Measurements from ENCODE around the gene RLBP1.

DNA sequence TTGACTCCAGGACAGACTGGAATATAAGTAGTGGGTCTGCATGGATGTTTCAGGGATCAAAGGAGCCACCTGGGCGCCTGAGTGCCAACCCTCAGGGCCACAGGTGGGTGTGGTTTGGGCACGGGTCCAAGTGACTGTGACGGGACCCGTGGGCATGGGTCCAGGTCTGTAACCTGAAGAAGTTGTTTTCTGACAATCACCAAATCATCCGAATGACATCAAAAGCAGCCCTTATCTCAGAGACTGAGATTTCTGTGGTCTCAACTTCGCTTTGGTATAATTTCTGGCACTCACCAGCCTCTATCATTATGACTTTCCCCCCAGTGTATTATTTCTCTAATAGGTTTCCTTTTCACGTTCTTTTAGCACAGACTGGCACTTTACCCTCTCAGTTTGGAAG lies 24.4 kb downstream of the RLBP1 start:
- TF ChIP-seq ZNF266 (tag by site-specific recombination; IDR thresholded peaks at IDR 0.05; ENCODE audit: low read depth) (no peak), ZNF530 (tag by site-specific recombination; IDR thresholded peaks at IDR 0.05; ENCODE audit: low read depth) (no peak), ZNF169 (tag by site-specific recombination; IDR thresholded peaks at IDR 0.05) (no peak), CTCF (tag by site-specific recombination; IDR thresholded peaks at IDR 0.05) (no peak), ZNF416 (tag by site-specific recombination; IDR thresholded peaks at IDR 0.05) (no peak), HIC1 (tag by site-specific recombination; IDR thresholded peaks at IDR 0.05) (no peak), ZNF138 (tag by site-specific recombination; IDR thresholded peaks at IDR 0.05; ENCODE audit: borderline replicate concordance) (no peak), ZNF777 (tag by site-specific recombination; IDR thresholded peaks at IDR 0.05; ENCODE audit: borderline replicate concordance) (no peak), ZSCAN4 (tag by site-specific recombination; IDR thresholded peaks at IDR 0.05) (no peak), ZNF558 (tag by site-specific recombination; IDR thresholded peaks at IDR 0.05) (no peak)
- TF ChIP-seq, protein P1, sequence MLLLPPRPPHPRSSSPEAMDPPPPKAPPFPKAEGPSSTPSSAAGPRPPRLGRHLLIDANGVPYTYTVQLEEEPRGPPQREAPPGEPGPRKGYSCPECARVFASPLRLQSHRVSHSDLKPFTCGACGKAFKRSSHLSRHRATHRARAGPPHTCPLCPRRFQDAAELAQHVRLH (tag by site-specific recombination; IDR thresholded peaks at IDR 0.05): no peak
- TF ChIP-seq, protein P2, sequence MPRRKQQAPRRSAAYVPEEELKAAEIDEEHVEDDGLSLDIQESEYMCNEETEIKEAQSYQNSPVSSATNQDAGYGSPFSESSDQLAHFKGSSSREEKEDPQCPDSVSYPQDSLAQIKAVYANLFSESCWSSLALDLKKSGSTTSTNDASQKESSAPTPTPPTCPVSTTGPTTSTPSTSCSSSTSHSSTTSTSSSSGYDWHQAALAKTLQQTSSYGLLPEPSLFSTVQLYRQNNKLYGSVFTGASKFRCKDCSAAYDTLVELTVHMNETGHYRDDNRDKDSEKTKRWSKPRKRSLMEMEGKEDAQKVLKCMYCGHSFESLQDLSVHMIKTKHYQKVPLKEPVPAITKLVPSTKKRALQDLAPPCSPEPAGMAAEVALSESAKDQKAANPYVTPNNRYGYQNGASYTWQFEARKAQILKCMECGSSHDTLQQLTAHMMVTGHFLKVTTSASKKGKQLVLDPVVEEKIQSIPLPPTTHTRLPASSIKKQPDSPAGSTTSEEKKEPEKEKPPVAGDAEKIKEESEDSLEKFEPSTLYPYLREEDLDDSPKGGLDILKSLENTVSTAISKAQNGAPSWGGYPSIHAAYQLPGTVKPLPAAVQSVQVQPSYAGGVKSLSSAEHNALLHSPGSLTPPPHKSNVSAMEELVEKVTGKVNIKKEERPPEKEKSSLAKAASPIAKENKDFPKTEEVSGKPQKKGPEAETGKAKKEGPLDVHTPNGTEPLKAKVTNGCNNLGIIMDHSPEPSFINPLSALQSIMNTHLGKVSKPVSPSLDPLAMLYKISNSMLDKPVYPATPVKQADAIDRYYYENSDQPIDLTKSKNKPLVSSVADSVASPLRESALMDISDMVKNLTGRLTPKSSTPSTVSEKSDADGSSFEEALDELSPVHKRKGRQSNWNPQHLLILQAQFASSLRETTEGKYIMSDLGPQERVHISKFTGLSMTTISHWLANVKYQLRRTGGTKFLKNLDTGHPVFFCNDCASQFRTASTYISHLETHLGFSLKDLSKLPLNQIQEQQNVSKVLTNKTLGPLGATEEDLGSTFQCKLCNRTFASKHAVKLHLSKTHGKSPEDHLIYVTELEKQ (tag by site-specific recombination; IDR thresholded peaks at IDR 0.05; ENCODE audit: borderline replicate concordance): 0 out of 2 replicates have a peak, but pooled peaks have one; percentile 5

All from HEK293 (cell line).